ENCODE results near the gene TMEM121. TPM values are rescaled to one million over a fixed set of nuclear protein-coding genes. Genes with fewer than 3 reads are reported as not detected.

The TMEM121 gene
- total and polyA plus RNA-seq, 11 donors = 1.0 to 4.4 (median 1.9) TPM

- 44 to 81% (median 56%) methylated on average over 7 to 18 of the region's 18 CpGs for whole genome bisulfite sequencing, 4 donors
- peak in 2 of 5 donors; percentile 61 to 65 for DNase-seq
- peaks cover 0 to 6% (median 0%) of the 10 kb centered on the region in 9 donors for H3K27me3 ChIP-seq
- ATAC-seq = no peak
- peaks cover 0 to 17% (median 12%) of the 10 kb centered on the region in 9 donors for H3K36me3 ChIP-seq
- H3K27ac ChIP-seq = peak overlapping the region; percentile 94 to 100 (median 97)
- no peak overlapping the region for H3K4me3 ChIP-seq
- TF ChIP-seq POLR2A (IDR thresholded peaks at IDR 0.05) = no peak
- no peak for TF ChIP-seq CTCF (IDR thresholded peaks at IDR 0.05)
- no peaks in the 10 kb centered on the region for H3K9me3 ChIP-seq
- intact Hi-C loops (cut with DNase I) = loop anchor here in 1 of 10 donors (10.0 kb wide), 1 partner anchor 69 kb away; the partner anchor contains the start of gene MTA1
- peaks cover 29 to 100% (median 92%) of the 10 kb centered on the region in 12 donors for H3K4me1 ChIP-seq
Observed at GRCh38 chr14:105483300-105484068, 42.9 kb upstream of the TMEM121 start.

GRCh38 chr14:105484069-105484996 lies 42.0 kb upstream of the TMEM121 start:
- H3K9me3 ChIP-seq = no peaks in the 10 kb centered on the region
- peak overlapping the region; percentile 2 to 100 (median 97) for H3K27ac ChIP-seq
- DNase-seq = peak in 4 of 5 donors; percentile 70 to 80 (median 74)
- intact Hi-C loops (cut with DNase I) = loop anchor here in 1 of 10 donors (10.0 kb wide), 1 partner anchor 70 kb away; the partner anchor contains the start of gene MTA1
- ATAC-seq = peak in 1 of 4 donors; percentile 4
- H3K27me3 ChIP-seq = peaks cover 0 to 6% (median 0%) of the 10 kb centered on the region in 9 donors
- WGBS, 4 donors = 37 to 55% (median 50%) methylated on average over 15 to 20 of the region's 20 CpGs
- peaks cover 37 to 100% (median 95%) of the 10 kb centered on the region in 12 donors for H3K4me1 ChIP-seq
- no peak overlapping the region for H3K4me3 ChIP-seq
- no peak for TF ChIP-seq CTCF (IDR thresholded peaks at IDR 0.05)
- no peak for TF ChIP-seq POLR2A (IDR thresholded peaks at IDR 0.05)
- peaks cover 0 to 13% (median 7%) of the 10 kb centered on the region in 9 donors for H3K36me3 ChIP-seq

GRCh38 chr14:105484997-105485393 lies 41.4 kb upstream of the TMEM121 start:
- peaks cover 0 to 7% (median 0%) of the 10 kb centered on the region in 9 donors for H3K36me3 ChIP-seq
- TF ChIP-seq POLR2A (IDR thresholded peaks at IDR 0.05) = no peak
- no peak for TF ChIP-seq CTCF (IDR thresholded peaks at IDR 0.05)
- intact Hi-C loops (cut with DNase I) = loop anchor here in 6 of 10 donors (1.0 to 10.0 kb wide), 4 partner anchors 34 to 113 kb away; partner anchors contain the start of gene MTA1 (in 1 of the 6)
- H3K27me3 ChIP-seq = no peaks in the 10 kb centered on the region
- H3K4me1 ChIP-seq = peaks cover 38 to 100% (median 92%) of the 10 kb centered on the region in 12 donors
- WGBS, 4 donors = 66 to 72% (median 71%) methylated on average over 14 to 16 of the region's 16 CpGs
- peak overlapping the region in 11 of 12 donors; percentile 47 to 100 (median 96) for H3K27ac ChIP-seq
- H3K9me3 ChIP-seq = no peaks in the 10 kb centered on the region
- no peak for DNase-seq
- H3K4me3 ChIP-seq = no peak overlapping the region
- ATAC-seq = no peak

All from heart left ventricle (tissue), 16 donors.